Measurements from ENCODE around the gene NOTUM. TPM values are rescaled to one million over a fixed set of nuclear protein-coding genes. Genes with fewer than 3 reads are reported as not detected.
"Not testable (repeated sequence)": the region's sequence is repeated elsewhere in the genome, so short reads cannot be mapped to it uniquely, and the experiment has no call there.

NOTUM gene
- polyA plus RNA-seq, 6 donors from 2014 or later: not detected

DNA sequence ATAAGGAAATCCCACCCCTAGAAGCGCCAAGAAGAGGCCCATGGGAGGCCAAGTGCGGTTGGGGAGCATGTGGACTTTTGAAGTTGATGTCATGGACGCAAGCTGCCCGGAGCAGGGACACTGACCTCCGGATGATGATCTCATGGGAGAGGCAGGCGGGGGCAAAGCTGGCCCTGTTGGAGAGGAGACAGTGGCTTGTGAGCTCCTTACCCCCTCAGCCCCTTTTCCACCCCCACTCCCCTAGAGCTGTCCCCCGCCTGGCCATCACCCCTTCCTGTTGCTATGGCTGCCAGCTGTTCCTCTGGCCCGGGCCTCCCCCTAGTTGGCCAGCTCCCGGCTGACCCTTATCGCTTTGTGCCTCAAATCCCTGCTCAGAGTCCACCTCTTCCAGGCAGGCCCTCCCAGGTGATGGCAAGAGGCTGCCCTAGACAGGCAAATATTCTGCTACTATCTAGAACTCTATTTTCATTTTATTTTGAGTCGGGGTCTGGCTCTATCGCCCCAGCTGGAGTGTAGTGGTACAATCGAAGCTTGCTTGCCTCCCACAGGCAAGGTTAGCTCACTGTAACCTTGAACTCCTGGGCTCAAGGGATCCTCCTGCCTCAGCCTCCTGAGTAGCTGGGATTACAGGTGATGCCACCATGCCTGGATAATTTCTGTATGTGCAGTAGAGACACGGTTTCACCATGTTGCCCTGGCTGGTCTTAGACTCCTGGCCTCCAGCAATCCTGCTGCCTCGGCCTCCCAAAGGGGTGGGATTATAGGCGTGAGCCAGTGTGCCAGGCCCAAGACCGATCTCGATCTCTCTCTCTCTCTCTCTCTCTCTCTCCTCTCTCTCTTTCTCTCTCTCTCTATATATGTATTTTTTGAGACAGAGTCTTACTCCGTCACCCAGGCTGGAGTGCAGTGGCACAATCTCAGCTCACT lies 6.6 kb downstream of the NOTUM start:
- H3K36me3 Mint-ChIP-seq: no peaks in the 10 kb centered on the region
- H3K4me1 Mint-ChIP-seq: peaks cover 0 to 8% (median 5%) of the 10 kb centered on the region in 3 donors
- ATAC-seq (ENCODE audit: low read depth in 2 of 2) (no peak), DNase-seq (no peak)
- H3K27ac Mint-ChIP-seq: no peak overlapping the region
- H3K27me3 Mint-ChIP-seq: peaks cover 9 to 34% (median 23%) of the 10 kb centered on the region in 3 donors
- peaks cover 0 to 2% (median 0%) of the 10 kb centered on the region in 7 donors for H3K9me3 Mint-ChIP-seq
- no peak overlapping the region for H3K4me3 Mint-ChIP-seq

DNA sequence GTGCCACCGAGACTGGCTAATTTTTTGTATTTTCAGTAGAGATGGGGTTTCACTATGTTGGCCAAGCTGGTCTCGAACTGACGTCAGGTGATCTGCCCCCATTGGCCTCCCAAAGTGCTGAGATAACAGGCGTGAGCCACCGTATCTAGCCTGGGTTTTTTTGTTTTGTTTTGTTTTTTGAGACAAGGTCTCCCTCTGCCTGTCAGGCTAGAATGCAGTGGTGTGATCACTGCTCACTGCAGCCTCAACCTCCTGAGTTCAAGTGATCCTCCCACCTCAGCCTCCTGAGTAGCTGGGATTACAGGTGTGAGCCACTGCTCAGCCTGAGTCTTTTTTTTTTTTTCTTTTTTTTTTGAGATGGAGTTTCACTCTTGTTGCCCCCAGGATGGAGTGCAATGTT lies 7.5 kb downstream of the NOTUM start:
- H3K36me3 Mint-ChIP-seq; DNase-seq; H3K27ac Mint-ChIP-seq; ATAC-seq (ENCODE audit: low read depth in 2 of 2); H3K9me3 Mint-ChIP-seq; H3K4me1 Mint-ChIP-seq: not testable (repeated sequence)
- Mint-ChIP-seq H3K27me3 (peaks cover 7 to 32% (median 16%) of the 10 kb centered on the region in 3 donors), H3K4me3 (peak overlapping the region in 1 of 8 donors; percentile 47)

DNA sequence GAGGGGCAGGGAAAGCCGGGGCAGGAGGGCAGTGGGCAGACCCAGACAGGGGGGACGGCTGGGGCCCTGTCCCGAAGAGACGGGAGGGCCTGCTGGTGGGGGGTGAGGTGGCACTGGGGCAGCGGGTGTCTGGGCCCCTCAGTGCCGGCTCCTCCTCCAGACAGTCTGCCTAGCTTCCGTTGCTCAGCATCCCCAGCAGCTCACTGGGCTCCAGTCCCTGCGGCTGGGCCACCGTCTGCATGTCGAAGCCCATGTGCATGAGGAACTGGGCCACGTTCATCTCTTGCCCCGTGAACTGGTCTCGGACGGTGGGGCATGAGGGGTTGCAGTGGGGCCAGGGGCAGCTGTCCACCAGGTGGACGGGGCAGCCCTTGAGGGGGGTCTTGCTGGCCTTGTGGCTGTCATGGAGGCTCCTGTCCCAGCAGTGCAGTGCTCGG lies 8.2 kb downstream of the NOTUM start:
- Mint-ChIP-seq H3K36me3 (no peaks in the 10 kb centered on the region), H3K4me1 (no peaks in the 10 kb centered on the region), H3K9me3 (peaks cover 0 to 2% (median 0%) of the 10 kb centered on the region in 7 donors), H3K27ac (no peak overlapping the region), H3K4me3 (no peak overlapping the region), H3K27me3 (peaks cover 5 to 26% (median 9%) of the 10 kb centered on the region in 3 donors)
- no peak for ATAC-seq (ENCODE audit: low read depth in 2 of 2)
- no peak for DNase-seq

DNA sequence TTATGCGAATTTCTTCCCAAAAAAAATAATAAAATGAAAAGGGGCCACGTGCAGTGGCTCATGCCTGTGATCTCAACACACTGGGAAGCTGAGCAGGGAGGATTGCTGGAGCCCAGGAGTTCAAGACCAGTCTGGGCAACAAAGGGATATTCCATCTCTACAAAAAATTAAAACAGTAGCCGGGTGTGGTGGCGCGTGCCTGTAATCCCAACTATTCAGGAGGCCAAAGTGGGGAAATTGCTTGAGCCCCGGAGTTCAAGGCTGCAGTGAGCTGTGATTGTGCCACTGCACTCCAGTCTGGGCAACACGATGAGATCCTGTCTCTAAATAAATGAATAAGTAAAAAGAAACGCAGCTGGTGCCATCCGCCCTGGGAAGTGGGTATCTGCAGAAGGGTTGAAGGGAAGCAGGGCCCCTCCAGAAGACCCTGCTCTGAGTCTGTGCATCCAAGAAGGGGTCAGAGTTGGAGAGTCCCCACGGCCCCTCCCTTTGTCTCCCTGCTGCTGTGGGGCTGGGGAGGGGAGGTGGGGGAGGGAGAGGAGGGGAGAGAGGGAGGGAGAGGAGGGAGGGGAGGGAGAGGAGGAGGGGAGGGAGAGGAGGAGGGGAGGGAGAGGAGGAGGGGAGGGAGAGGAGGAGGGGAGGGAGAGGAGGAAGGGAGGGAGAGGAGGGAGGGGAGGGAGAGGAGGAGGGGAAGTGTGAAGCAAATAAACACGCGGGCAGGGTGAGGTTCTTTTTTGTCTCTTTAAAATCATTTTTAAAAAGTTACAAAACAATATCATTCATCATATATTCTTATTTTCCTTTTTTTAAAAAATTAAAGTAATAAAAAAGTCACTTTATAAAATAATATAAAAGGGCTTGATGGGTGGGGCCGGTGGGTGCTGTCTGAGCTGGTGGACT lies 9.0 kb downstream of the NOTUM start:
- H3K27ac Mint-ChIP-seq: peak overlapping the region in 1 of 6 donors; percentile 47
- peak overlapping the region in 1 of 8 donors; percentile 59 for H3K4me3 Mint-ChIP-seq
- DNase-seq (no peak), ATAC-seq (ENCODE audit: low read depth in 2 of 2) (no peak)
- H3K4me1 Mint-ChIP-seq: no peaks in the 10 kb centered on the region
- no peaks in the 10 kb centered on the region for H3K36me3 Mint-ChIP-seq
- H3K9me3 Mint-ChIP-seq: peaks cover 0 to 2% (median 0%) of the 10 kb centered on the region in 7 donors
- peaks cover 0 to 21% (median 5%) of the 10 kb centered on the region in 3 donors for H3K27me3 Mint-ChIP-seq

DNA sequence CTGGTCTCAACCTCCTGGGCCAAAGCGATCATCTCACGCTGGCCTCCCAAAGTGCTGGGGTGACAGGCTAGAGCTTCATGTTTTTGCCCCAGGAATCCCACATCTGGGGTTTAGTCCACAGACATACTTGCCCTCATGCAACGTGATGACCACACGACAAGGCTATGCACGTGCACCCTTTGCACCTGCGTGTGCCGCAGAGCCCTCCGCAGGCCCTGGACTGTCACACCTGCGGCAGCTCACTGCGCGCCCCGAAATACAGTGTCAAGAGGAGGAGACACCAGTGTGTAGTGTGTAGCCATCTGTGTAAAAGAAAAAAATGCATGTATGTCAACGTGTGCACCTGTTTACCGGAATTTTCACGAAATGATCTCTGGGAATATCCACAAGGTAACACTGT lies 10.5 kb downstream of the NOTUM start:
- Mint-ChIP-seq H3K27me3 (peaks cover 0 to 17% (median 7%) of the 10 kb centered on the region in 3 donors), H3K27ac (no peak overlapping the region), H3K4me1 (no peaks in the 10 kb centered on the region), H3K9me3 (peaks cover 0 to 2% (median 0%) of the 10 kb centered on the region in 7 donors), H3K36me3 (no peaks in the 10 kb centered on the region), H3K4me3 (no peak overlapping the region)
- ATAC-seq (ENCODE audit: low read depth in 2 of 2): no peak
- no peak for DNase-seq

DNA sequence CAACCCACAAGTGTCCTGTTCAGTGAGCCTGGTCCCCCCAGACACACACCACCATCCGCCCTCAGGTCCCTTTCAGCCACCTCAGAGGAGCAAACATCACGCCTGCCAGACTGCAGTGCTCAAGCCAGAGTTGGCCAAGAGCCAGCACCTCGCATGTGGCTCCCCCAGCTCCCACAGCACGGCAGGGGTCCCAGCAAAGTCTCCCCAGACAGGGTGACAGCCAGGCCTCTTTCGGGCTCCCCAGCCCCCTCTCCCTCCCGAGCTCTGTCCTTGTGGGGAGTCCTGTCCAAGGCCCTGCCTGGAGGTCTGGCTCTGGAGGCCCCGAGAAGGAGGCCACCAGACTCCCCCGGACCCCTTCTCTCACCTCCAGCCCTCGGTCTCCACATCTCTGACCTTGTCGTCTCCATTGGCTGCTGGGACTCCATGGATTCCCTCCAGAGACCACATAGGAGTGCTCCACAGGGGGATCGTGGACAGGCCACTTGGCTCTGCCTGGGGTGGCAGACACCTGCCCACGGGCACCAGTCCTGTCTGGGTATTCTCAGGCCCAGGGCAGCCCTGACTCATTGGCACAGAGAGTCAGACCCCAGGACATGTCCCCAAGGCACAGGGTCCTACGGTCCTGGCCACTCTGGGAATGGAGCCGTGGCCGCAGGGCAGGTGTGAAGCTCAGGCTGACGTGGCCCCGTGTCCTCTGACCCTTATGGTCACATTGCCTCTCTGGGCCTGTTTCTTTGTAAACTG lies 12.2 kb downstream of the NOTUM start:
- ATAC-seq (ENCODE audit: low read depth in 2 of 2) (no peak), DNase-seq (no peak)
- Mint-ChIP-seq H3K4me1 (no peaks in the 10 kb centered on the region), H3K27me3 (peaks cover 0 to 11% (median 7%) of the 10 kb centered on the region in 3 donors), H3K36me3 (no peaks in the 10 kb centered on the region), H3K27ac (peak overlapping the region in 1 of 6 donors; percentile 87), H3K9me3 (peaks cover 0 to 2% (median 0%) of the 10 kb centered on the region in 7 donors), H3K4me3 (no peak overlapping the region)

DNA sequence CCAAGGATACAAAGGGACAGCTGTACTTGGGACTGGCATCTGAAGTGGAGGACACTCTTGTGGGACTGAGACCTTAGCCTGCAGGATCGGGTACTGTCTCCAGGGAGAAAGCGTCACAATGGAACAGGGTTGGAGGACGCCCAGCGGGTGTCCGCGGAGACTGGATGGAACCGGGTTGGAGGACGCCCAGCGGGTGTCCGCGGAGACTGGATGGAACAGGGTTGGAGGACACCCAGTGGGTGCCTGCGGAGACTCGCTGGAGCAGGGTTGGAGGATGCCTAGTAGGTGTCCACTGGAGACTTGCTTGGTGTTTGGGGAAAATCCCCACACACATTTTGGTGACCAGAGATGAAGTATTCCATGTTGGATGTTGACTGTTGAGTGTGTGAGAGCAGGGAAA lies 13.8 kb downstream of the NOTUM start, which contains the start of gene MYADML2:
MYADML2 (minus strand) TSS at position 45 of the 400 bp plus-strand sequence. CDS start 5,492 bp downstream, outside the sequence.
- ATAC-seq (ENCODE audit: low read depth in 2 of 2) (no peak), DNase-seq (no peak)
- Mint-ChIP-seq H3K27ac (no peak within 1 kb of the TSS), H3K27me3 (peaks cover 0 to 11% (median 7%) of the 10 kb centered on the region in 3 donors), H3K36me3 (no peaks in the 10 kb centered on the region), H3K9me3 (peaks cover 0 to 2% (median 0%) of the 10 kb centered on the region in 7 donors), H3K4me1 (no peaks in the 10 kb centered on the region), H3K4me3 (no peak within 1 kb of the TSS)

DNA sequence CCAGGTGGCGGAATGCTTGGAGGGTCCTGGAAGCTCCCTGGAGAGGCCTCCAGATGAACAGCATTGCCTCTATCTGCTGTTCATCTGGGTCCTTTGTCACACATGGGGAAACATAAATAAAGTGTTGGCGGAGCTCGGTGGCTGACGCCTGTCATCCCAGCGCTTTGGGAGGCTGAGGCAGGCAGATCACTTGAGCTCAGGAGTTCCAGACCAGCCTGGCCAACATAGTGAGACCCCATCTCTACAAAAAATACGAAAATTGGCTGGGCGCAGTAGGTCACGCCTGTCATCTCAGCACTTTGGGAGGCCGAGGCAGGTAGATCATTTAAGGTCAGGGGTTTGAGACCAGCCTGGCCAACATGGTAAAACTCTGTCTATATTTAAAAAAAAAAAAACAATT lies 16.1 kb downstream of the NOTUM start:
- Mint-ChIP-seq H3K4me1 (no peaks in the 10 kb centered on the region), H3K4me3 (no peak overlapping the region), H3K9me3 (no peaks in the 10 kb centered on the region), H3K27ac (no peak overlapping the region), H3K27me3 (peaks cover 0 to 17% (median 7%) of the 10 kb centered on the region in 3 donors), H3K36me3 (no peaks in the 10 kb centered on the region)
- DNase-seq (no peak), ATAC-seq (ENCODE audit: low read depth in 2 of 2) (no peak)

DNA sequence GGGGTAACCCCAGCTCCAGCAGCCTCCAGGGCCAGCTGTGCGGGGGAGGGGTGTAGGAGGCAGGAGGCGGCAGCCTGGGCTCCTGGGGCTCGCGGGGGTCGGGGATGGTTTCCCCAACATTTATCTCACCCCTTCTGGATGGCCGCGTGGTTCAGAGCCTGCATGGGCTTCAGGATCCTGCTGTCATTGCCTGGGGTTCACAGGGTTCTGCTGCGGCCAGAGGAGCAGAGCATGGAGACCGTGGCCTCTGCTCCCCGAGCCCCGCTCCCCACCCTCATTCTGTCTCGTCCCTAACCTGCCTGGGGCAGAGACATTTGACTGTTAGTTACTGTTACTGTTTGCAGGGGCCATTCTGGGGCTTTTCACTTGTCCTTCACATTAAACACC lies 18.8 kb downstream of the NOTUM start:
- H3K4me1 Mint-ChIP-seq: peaks cover 5 to 10% (median 7%) of the 10 kb centered on the region in 3 donors
- no peaks in the 10 kb centered on the region for H3K9me3 Mint-ChIP-seq
- no peak overlapping the region for H3K4me3 Mint-ChIP-seq
- H3K27ac Mint-ChIP-seq: no peak overlapping the region
- no peak for ATAC-seq (ENCODE audit: low read depth in 2 of 2)
- peaks cover 0 to 10% (median 4%) of the 10 kb centered on the region in 3 donors for H3K27me3 Mint-ChIP-seq
- H3K36me3 Mint-ChIP-seq: no peaks in the 10 kb centered on the region
- no peak for DNase-seq

DNA sequence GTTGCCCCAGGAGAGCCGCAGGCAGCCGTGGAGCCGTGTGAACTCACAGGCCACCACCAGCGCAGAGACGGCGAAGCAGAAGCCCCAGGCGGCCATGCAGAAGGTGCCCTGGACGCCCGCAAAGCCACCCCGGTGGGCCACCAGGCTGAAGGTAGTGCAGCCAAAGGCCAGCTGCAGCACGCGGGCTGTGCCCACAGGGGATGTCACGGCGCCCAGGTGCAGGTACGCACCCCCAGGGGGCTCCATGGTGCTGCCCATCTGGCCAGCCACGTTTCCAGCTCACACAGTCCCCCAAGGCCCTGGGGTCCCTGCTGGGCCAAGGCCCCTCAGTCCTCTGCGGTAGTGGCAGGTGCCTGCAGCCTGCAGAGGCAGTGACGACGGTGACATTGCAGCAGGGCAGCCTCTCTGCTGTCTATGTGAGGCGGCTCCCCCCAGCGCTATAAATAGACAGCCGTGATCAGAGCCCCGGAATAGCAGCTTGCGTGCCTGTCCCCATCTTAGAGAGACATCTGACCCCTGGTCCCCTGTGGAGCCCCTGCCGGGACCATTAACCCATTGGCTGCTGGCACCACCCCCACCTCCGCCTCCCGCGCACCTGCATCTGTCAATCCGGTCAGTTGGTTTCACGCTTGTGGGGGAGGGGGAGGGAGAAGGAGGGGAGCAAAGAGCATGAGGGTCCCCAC lies 19.4 kb downstream of the NOTUM start:
- ATAC-seq (ENCODE audit: low read depth in 2 of 2) (no peak), DNase-seq (no peak)
- Mint-ChIP-seq H3K9me3 (no peaks in the 10 kb centered on the region), H3K4me1 (peaks cover 5 to 11% (median 7%) of the 10 kb centered on the region in 3 donors), H3K36me3 (no peaks in the 10 kb centered on the region), H3K4me3 (no peak overlapping the region), H3K27me3 (peaks cover 0 to 6% (median 0%) of the 10 kb centered on the region in 3 donors), H3K27ac (no peak overlapping the region)

DNA sequence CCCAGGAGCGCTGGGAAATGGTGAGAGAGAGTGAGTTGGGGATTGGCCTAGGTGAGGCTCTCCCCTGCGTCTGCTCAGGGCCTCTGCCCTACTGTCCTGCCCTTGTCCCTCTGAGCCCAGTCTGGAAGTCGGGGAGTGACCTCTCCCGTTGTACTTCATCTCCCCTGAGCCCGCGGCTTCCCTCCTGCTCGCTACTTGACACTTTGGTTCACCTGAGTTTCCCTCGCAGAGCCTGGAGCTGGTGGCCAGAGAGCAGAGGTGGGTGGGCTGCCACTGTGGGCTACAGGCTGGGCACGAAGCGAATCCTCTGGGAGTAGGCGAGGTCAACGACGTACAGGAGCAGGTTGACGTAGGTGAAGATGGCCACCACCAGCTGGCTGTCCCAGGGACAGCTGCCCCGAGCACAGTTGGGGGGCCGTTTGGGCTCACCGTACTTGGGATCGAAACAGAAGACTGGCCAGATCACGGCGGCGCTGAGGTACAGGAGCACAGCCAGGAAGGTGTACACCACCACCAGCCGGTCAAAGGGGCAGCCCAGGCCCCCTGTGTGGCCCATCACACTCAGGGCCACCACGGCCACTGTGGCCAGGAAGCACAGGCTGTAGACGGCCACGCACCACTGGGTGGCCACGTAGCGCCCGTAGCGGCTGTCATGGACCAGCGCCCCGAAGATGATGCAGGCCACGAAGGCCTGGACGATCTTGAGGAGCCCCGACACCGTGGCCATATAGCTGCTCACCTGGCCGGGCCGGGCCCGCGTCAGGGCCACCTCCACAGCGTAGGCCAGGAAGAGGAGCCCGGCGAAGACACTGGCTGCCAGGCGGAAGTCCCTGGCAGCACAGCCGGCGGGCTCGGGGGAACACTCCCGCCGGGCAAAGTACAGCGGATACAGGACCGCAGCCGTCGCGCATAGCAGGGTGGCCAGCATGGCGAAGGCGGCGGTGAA lies 20.2 kb downstream of the NOTUM start:
- peaks cover 5 to 16% (median 7%) of the 10 kb centered on the region in 3 donors for H3K4me1 Mint-ChIP-seq
- no peak overlapping the region for H3K27ac Mint-ChIP-seq
- no peak for DNase-seq
- ATAC-seq (ENCODE audit: low read depth in 2 of 2): no peak
- H3K27me3 Mint-ChIP-seq: peaks cover 0 to 6% (median 0%) of the 10 kb centered on the region in 3 donors
- no peak overlapping the region for H3K4me3 Mint-ChIP-seq
- no peaks in the 10 kb centered on the region for H3K36me3 Mint-ChIP-seq
- H3K9me3 Mint-ChIP-seq: no peaks in the 10 kb centered on the region

Measured in naive B cell (primary cell).